NCI-H524 (cell line): ENCODE measurements around the gene C2orf72.
A peak's percentile ranks its signal among the peaks of the same experiment; 100 is the strongest.
"Not testable (repeated sequence)": the region's sequence is repeated elsewhere in the genome, so short reads cannot be mapped to it uniquely, and the experiment has no call there.

Experiments
- DNase-seq, 2 experiments: peaks; one replicate each; lab custom pipeline; 2025; lab: John Stamatoyannopoulos, UW

Gene C2orf72

DNA sequence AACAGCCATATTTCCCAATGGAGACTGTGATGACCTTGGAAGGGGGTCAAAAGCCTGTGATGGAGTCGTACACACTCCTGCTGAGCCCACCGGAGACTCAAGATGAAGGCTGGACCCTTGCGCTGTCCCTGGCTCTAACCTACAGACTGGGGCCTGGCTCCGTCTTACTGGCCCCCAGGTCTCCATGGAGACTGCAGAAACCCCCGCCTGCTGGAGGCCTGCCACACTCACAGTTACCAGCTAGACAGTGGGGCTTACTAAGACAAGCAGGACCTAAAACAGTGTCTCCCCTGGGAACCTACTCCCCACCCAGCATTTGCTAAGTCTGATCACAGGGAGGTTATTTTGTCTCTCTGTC is 9.6 kb downstream of the C2orf72 start:
- no peak for DNase-seq

DNA sequence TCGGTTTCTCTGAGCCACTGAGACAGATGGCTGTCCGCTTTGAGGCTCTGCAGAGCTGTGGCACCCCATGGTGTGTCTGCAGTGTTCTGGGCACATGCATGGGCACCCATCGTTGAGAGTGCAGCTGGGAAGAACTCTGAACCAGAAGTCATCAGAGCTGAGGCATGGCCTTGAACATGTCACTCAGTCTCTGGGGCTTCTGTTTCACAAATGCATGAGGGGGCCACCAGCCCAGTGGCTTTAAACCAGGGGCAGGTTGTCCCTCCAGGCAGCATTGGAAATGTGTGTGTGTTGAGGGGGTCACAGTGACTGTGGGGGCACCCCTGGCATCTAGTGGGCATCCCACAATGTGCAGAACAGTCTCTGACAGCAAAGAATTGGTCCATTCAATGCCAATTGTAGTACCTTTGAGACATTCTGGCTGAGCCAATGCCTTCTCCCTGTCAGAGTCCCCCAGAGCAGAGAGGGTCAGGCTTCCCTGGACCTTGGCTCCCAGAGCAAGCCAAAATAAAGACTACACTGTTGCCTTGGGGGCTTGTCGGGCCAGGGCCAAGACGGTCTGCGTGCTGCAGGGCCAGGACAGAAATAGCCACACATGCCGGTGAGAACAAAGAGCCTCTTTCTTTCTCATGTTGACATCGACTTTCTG is 10.1 kb downstream of the C2orf72 start:
- DNase-seq, result no peak

DNA sequence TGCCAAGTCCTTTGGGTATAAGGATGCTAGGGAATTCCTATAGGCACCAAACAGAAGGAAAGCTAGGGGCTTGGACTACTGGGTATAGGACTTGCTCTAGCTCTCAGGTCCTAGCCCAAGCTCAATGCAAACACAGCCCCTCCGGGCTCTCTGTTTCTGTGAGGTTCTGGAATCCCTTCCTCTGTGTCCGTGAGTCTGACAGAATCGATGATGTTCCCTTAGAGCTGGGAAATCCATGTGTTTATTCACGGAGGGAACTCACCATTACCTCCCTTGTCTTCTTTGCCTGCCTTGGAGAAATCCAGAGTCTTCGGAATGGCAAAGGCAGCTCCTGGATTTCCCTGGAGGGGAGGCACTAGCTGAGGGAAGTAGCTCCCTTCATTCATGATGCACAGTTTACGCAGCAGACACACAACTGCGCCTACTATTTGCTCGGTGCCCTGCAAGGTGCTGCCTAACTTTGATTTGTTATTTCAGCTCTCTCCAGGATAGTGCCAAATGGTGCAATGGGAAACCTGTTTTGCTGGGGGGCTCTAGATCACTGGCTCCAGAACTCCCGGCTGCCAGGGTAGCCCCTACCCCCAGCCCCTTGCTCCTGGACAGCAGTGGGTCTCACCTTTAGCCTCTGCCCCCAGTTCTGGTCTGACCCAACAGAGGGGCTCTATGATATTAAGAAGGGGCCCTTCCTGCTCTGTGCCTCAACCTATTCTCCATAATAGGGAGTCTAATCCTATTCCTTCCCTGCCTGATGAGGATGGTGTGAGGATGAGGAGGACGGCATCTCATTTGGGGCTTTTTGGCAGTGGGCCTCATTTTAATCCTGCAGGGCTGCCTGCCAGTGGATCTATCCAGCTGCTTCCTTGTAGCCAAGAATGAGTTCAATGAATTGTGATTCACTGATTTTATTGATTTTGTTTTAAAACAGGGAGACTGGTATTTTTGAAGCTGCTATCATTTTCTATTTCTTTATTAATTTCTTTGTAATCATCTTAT is 10.9 kb downstream of the C2orf72 start:
- no peak for DNase-seq

DNA sequence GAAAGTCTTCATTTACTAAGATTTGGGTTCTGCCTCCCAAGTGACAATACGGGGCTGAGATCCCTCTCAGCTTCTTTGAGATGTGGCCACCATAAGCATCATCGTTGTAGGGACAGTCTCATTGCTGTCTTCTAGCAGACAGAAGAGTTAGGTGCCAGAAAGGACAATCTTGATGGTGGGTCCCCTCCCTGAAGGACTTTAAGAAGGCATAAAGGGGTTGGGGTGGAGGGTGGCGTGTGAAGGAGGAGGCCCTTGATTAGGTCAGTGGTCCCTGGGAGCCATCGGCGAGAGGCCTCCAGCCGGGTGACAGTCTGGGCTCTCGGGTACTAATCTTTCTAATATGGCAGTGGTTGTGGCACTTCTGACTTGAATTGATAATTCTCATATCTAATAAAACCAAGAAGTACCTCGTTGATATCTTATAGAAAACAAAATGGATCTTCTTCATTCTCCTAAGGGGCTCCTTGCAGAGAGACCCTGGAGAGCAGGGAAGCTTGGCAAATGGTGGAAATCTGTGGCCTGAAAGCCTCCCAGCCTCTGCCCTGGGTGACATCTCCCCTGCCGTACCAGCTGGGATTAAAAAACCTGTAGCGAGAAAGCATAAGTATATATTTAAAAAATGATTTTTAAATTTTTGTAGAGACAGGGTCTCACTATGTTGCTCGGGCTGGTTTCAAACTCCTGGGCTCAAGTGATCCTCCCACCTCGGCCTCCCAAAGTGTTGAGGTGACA is 12.1 kb downstream of the C2orf72 start:
- no peak for DNase-seq

DNA sequence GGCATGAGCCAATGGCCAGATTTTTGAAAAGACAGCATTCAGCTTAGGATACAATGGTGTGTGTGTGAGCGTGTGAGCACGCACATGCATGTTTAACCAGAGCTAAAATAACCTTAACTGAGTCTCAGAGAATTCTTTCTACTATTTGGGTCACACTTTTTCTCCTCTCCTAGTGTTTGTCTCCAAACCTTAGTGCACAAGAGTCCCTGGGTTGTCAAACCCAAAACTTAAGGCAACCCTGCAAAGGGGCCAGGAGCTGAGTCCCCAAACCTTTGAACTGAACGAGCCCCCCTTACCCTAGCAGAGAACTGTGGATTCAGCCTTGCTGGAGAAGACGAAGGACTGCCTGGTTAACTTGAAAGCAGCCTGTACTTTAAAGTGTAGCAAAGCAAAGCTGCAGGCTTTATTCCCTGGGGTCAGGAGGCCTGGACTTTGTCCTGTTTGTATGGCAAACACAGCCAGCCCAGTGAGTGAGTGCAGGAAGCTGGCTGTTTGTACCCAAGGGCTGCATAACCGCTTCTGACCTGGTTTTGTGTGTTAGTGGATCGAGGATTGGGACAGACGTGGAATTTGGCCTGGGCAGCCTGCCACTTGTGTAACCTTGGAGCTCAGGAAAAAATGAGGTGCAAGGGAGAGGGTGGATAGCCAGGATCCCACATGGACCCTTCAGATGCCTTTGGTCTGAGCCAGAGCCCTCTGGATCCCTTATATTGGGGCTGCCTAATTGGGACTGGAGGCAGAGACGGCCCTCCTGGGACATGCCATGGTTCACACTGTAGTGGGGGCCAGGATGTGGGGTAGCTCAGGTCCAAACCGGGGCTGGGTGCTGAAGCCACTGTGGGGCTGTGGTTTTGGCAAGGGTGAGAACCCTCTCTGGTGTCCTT is 12.9 kb downstream of the C2orf72 start:
- no peak for DNase-seq

DNA sequence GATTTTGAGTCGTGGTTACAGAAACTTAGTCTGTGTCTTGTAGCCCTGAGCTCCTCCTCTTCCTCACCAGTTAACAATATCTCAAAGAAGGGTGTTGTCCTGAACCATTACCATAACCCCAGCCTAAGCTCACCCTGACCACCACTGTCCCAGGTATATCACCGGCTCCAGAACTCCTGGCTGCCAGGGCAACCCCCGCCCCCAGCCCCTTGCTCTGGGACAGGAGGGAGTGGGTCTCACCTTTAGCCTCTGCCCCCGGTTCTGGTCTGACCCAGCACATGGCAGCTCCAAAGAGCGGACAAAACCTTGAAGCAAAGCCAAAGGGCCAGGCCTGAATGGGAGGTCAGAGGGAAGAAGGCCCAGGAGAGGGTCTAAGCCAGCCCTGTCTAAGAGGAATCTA is 13.8 kb downstream of the C2orf72 start:
- DNase-seq, result no peak

- peak; percentile 78 to 81 for DNase-seq
Measured at GRCh38 chr2:231052494-231053451, 15.4 kb downstream of the C2orf72 start.

- DNase-seq, result no peak
Measured at GRCh38 chr2:231053846-231054245, 16.5 kb downstream of the C2orf72 start.

- DNase-seq, result peak; percentile 71 to 85
Measured at GRCh38 chr2:231056453-231057416, 19.4 kb downstream of the C2orf72 start, which contains the start of gene PSMD1. Gene PSMD1, plus strand, starts transcription at chr2:231056867. Its CDS starts 159 bp downstream, at chr2:231057026.

DNA sequence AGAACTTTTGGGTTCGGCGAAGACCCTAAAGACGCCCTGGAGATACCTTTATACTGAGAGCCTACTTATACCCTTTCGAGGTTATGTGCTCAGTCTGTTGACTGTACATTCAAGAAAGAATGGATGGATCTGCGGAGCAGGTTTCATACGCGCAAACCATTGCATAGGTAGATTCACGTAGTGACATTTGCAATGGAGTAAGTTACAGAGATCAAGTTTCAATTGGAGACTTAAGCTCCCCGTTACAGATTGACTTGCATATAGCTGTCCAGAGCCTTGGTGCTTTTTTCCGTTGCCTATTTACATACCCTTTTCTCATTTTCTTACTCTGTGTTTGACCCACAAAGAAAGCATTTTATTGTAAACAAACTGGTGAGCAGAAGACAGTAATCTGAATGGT is 20.3 kb downstream of the C2orf72 start:
- peak in 1 of 2 experiments; percentile 18 for DNase-seq

GRCh38 chr2:231058761-231059550 is 21.6 kb downstream of the C2orf72 start:
- DNase-seq, result no peak

- DNase-seq, result no peak
Measured at GRCh38 chr2:231059756-231060155, 22.4 kb downstream of the C2orf72 start.

GRCh38 chr2:231062776-231063175 is 25.5 kb downstream of the C2orf72 start:
- DNase-seq, result no peak

DNA sequence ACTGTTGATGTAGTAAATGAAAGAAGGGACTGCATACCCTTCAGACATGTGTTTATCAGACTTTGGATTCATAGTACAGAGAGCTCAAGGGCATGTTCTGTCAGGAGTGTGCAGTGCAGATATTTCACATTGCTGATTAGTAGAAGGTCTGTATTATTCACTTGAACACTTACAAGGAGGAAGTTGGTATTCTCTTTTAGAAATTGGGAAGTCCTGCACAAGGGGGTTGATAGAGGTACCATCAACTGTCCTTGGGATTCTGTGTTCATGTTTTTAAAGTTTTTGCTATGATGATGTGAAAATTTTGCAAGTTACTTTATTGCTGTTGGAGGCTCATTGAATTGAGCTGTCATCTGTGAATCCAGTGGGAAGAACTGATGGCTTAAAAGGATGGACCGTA is 26.0 kb downstream of the C2orf72 start:
- no peak for DNase-seq

DNA sequence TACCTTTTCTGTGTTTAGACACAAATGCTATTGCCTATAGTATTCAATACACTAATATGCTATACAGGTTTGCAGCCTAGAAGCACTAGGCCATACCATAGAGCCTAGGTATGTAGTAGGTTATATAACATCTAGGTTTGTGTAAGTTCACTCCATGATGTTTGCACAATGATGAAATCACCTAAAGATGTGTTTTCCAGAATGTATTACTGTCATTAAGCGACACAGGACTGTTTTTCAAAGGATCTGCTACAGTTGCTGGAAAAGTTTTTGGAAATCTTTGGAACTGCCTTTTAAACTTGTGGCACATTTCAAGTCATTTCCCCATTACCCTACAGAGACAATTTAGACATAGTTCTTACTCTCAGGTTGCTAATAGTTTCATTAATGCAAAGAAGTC is 28.6 kb downstream of the C2orf72 start:
- DNase-seq, result no peak

- DNase-seq, result not testable (repeated sequence)
Measured at GRCh38 chr2:231067531-231067930, 30.2 kb downstream of the C2orf72 start.

DNA sequence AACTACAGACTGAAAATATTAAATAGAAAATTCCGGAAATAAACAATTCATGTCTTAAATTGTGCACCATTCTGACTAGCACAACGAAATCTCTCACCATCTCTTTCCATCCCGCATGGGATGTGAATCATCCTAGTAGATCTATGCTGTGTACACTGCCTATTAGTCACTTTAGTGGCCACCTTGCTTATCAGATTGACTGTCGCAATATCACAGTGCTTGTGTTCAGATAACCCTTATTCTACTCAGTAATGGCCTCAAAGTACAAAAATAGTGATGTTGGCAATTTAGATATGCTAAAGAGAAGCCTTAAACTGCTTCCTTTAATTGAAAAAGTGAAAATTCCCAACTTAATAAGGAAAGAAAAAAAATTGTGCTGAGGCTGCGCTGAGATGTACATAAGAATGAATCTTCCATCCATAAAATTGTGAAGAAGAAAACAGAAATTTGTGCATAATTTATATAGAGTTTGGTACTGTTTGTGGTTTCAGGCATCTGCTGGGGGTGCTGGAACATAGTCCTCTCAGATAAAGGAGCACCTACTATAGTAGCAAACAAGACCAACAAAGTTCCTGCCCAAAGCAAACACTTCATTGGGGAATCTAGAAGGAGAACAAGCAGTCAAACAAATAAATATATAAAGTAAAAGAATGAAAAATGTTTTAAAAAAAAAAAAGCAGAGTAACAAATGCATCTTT is 31.4 kb downstream of the C2orf72 start:
- DNase-seq, result no peak
